Spleen (tissue), 11 donors: ENCODE results near the gene NANOGP8. TPM values are rescaled to one million over a fixed set of nuclear protein-coding genes. Genes with fewer than 3 reads are reported as not detected.

ENCODE experiments used
- DNase-seq: peaks from one replicate; pipeline ENCODE4 v3.0.0-alpha.2; 2020
- H3K27ac ChIP-seq, 8 donors: fragments of 200-600 bp; sonication (generic) in 7 of 8; 1 replicate in 4 of 8; 2 replicates in 4 of 8; pipeline versions ENCODE4 v1.5.0 to v1.8.0; 2016 to 2021; ENCODE audit warnings: inconsistent platforms in 4 of 8, mild to moderate bottlenecking in 4 of 8, moderate library complexity in 1 of 8
- H3K27me3 ChIP-seq, 7 donors: fragments of 200-600 bp; sonication (generic) in 6 of 7; replicated peaks in 1 of 7; 1 replicate in 4 of 7; 2 replicates in 3 of 7; pipeline versions ENCODE4 v1.5.0 to v1.8.0; 2016 to 2021; ENCODE audit warnings: inconsistent platforms in 3 of 7, mild to moderate bottlenecking in 1 of 7
- H3K36me3 ChIP-seq, 6 donors: fragments of 200-600 bp; sonication (generic) in 5 of 6; 1 replicate in 4 of 6; 2 replicates in 2 of 6; pipeline versions ENCODE4 v1.5.0 to v1.8.0; 2016 to 2021; ENCODE audit warnings: inconsistent platforms in 2 of 6
- H3K4me1 ChIP-seq, 6 donors: fragments of 200-600 bp; sonication (generic) in 5 of 6; 1 replicate in 3 of 6; 2 replicates in 3 of 6; pipeline versions ENCODE4 v1.5.0 to v1.8.0; 2016 to 2021; ENCODE audit warnings: inconsistent platforms in 3 of 6
- H3K4me3 ChIP-seq, 8 donors: fragments of 200-600 bp; sonication (generic) in 7 of 8; 1 replicate in 4 of 8; 2 replicates in 4 of 8; pipeline versions ENCODE4 v1.5.0 to v1.8.0; 2016 to 2021; ENCODE audit warnings: inconsistent platforms in 4 of 8, mild to moderate bottlenecking in 4 of 8, moderate library complexity in 2 of 8
- H3K9me3 ChIP-seq, 8 donors: fragments of 200-600 bp; sonication (generic) in 7 of 8; 1 replicate in 4 of 8; 2 replicates in 4 of 8; pipeline versions ENCODE4 v1.5.0 to v1.8.0; 2016 to 2021; ENCODE audit warnings: inconsistent platforms in 4 of 8
- CTCF ChIP-seq, 11 experiments: fragments of 200-600 bp in 7 of 11; fragments of 450-650 bp in 4 of 11; sonication (generic) in 4 of 11; IDR thresholded peaks in 8 of 11; conservative IDR thresholded peaks in 3 of 11; 1 replicate in 7 of 11; 2 replicates in 4 of 11; pipeline versions ENCODE4 v1.4.0 to v1.8.0; 2016 to 2021; ENCODE audit warnings: antibody characterized with exemption in 11 of 11, inconsistent platforms in 4 of 11, mild to moderate bottlenecking in 1 of 11
- POLR2A ChIP-seq, 3 donors: fragments of 450-650 bp; IDR thresholded peaks; one replicate each; pipeline ENCODE4 v1.5.1; 2017; ENCODE audit warnings: antibody characterized with exemption in 3 of 3, mild to moderate bottlenecking in 1 of 3
- POLR2AphosphoS5 ChIP-seq, 3 donors: sonication (generic); formaldehyde crosslinking; IDR thresholded peaks; one replicate each; pipeline ENCODE4 v1.5.1; 2017; ENCODE audit warnings: antibody characterized with exemption in 3 of 3
- WGBS, 5 donors: extraction: QIAGEN DNeasy Blood & Tissue Kit in 3 of 5; methylation state at CpG; one replicate each; pipeline versions ENCODE4 v1.1.5 to v1.1.7; 2013 to 2018; 5-methylcytosine and 5-hydroxymethylcytosine counted together
- intact Hi-C: fragments of 100-400 bp; cut with DNase I; formaldehyde crosslinking; loops from one replicate; pipeline ENCODE4 v1.15.0; 2023; ENCODE audit warnings: low total_unique reads
- polyA plus RNA-seq, 3 donors: library from polyadenylated mRNA; stranded (reverse); fragments of 200-250 nt; gene quantifications; one replicate each; pipeline ENCODE4 v1.2.1, GENCODE V29; 2013
- total RNA-seq, 7 donors: library from RNA; depleted of rRNA in 3 of 7; stranded (reverse); fragments of >200 nt in 3 of 7; fragmentation: NEBNext Ultra II Directional in 4 of 7; extraction: Animal tissue kit (Norgen Biotek cat#: 25700) in 4 of 7; gene quantifications; one replicate each; pipeline versions ENCODE4 v1.1.0 to v1.2.1, GENCODE V29; 2016 to 2021
- donor health status: healthy with polysubstance abuse.
- donor health status: DM: no; HTN: no; CAD: no; lungs with moderate emphysema.
- donor health status: DM: no; HTN: no; CAD: no.
- donor health status: Bipolar disorder and iron deficiency.
- donor health status: healthy.
- donor health status: DM: no; HTN: no; CAD: no.
- donor health status: DM: yes; HTN: yes; CAD: no.

NANOGP8 gene
- total and polyA plus RNA-seq, 10 donors = 0.50 to 4.4 (median 1.1) TPM; not detected in 5

- H3K4me1 ChIP-seq = no peaks in the 10 kb centered on the region
Measured at GRCh38 chr15:35111861-35112260, 26.8 kb upstream of the NANOGP8 start.

GRCh38 chr15:35108453-35108852, 23.4 kb upstream of the NANOGP8 start:
- Histone ChIP-seq H3K27ac (no peak overlapping the region), H3K27me3 (no peaks in the 10 kb centered on the region), H3K4me1 (no peaks in the 10 kb centered on the region), H3K4me3 (no peak overlapping the region), H3K36me3 (no peaks in the 10 kb centered on the region), H3K9me3 (no peaks in the 10 kb centered on the region)
- TF ChIP-seq POLR2A (IDR thresholded peaks at IDR 0.05) (no peak), CTCF (IDR thresholded peaks at IDR 0.05 in 8 of 11, conservative IDR thresholded peaks at IDR 0.05 in 3 of 11) (no peak), POLR2AphosphoS5 (IDR thresholded peaks at IDR 0.05) (no peak)
- DNase-seq = no peak
- intact Hi-C loops = no loop called here

More at GRCh38 chr15:35111861-35112260, 26.8 kb upstream of the NANOGP8 start:
- intact Hi-C loops = no loop called here
- Histone ChIP-seq H3K9me3 (no peaks in the 10 kb centered on the region), H3K36me3 (no peaks in the 10 kb centered on the region), H3K4me3 (no peak overlapping the region), H3K27me3 (no peaks in the 10 kb centered on the region), H3K27ac (no peak overlapping the region)
- DNase-seq = no peak
- TF ChIP-seq POLR2AphosphoS5 (IDR thresholded peaks at IDR 0.05) (no peak), CTCF (IDR thresholded peaks at IDR 0.05 in 8 of 11, conservative IDR thresholded peaks at IDR 0.05 in 3 of 11) (no peak), POLR2A (IDR thresholded peaks at IDR 0.05) (no peak)

- Histone ChIP-seq H3K27ac (no peak overlapping the region), H3K27me3 (no peaks in the 10 kb centered on the region), H3K9me3 (no peaks in the 10 kb centered on the region), H3K36me3 (no peaks in the 10 kb centered on the region), H3K4me3 (no peak overlapping the region), H3K4me1 (no peaks in the 10 kb centered on the region)
- WGBS, 5 donors = 75 to 89% (median 87%) methylated on average over 5 of the region's 5 CpGs
- intact Hi-C loops = no loop called here
- TF ChIP-seq POLR2A (IDR thresholded peaks at IDR 0.05) (no peak), POLR2AphosphoS5 (IDR thresholded peaks at IDR 0.05) (no peak)
- DNase-seq = no peak
Measured at GRCh38 chr15:35107561-35107960, 22.5 kb upstream of the NANOGP8 start.

GRCh38 chr15:35107122-35107521, 22.0 kb upstream of the NANOGP8 start:
- H3K4me3 ChIP-seq = no peak overlapping the region
- no peak for DNase-seq
- no peak for TF ChIP-seq CTCF (IDR thresholded peaks at IDR 0.05 in 8 of 11, conservative IDR thresholded peaks at IDR 0.05 in 3 of 11)
- TF ChIP-seq POLR2AphosphoS5 (IDR thresholded peaks at IDR 0.05) = no peak
- TF ChIP-seq POLR2A (IDR thresholded peaks at IDR 0.05) = no peak
- no peak overlapping the region for H3K27ac ChIP-seq
- H3K36me3 ChIP-seq = no peaks in the 10 kb centered on the region
- H3K9me3 ChIP-seq = no peaks in the 10 kb centered on the region
- intact Hi-C loops = no loop called here
- H3K4me1 ChIP-seq = no peaks in the 10 kb centered on the region
- 76 to 95% (median 90%) methylated on average over 3 of the region's 3 CpGs for WGBS, 5 donors
- no peaks in the 10 kb centered on the region for H3K27me3 ChIP-seq

GRCh38 chr15:35104526-35105147, 19.5 kb upstream of the NANOGP8 start:
- Histone ChIP-seq H3K9me3 (no peaks in the 10 kb centered on the region), H3K27ac (no peak overlapping the region), H3K4me3 (no peak overlapping the region), H3K27me3 (no peaks in the 10 kb centered on the region), H3K36me3 (no peaks in the 10 kb centered on the region), H3K4me1 (no peaks in the 10 kb centered on the region)
- 78 to 90% (median 87%) methylated on average over 3 of the region's 3 CpGs for WGBS, 5 donors
- DNase-seq = no peak
- intact Hi-C loops = no loop called here
- TF ChIP-seq CTCF (IDR thresholded peaks at IDR 0.05 in 8 of 11, conservative IDR thresholded peaks at IDR 0.05 in 3 of 11) = no peak
- TF ChIP-seq POLR2A (IDR thresholded peaks at IDR 0.05) = no peak
- TF ChIP-seq POLR2AphosphoS5 (IDR thresholded peaks at IDR 0.05) = no peak
